Testis (tissue), 2 donors: ENCODE data around the gene VPS8.

Source experiments
- POLR2A ChIP-seq: fragments of 450-650 bp; IDR thresholded peaks from one replicate; pipeline ENCODE4 v1.6.1; 2017; ENCODE audit warnings: antibody characterized with exemption, mild to moderate bottlenecking, moderate library complexity
- TF ChIP-seq, protein P1 (sequence below), 3 experiments: fragments of 450-650 bp in 2 of 3; fragments of 200-600 bp in 1 of 3; sonication (generic) in 1 of 3; IDR thresholded peaks; one replicate each; pipeline ENCODE4 v1.5.1; 2016 to 2019; ENCODE audit warnings: antibody characterized with exemption in 3 of 3, mild to moderate bottlenecking in 2 of 3, moderate library complexity in 1 of 3

DNA sequence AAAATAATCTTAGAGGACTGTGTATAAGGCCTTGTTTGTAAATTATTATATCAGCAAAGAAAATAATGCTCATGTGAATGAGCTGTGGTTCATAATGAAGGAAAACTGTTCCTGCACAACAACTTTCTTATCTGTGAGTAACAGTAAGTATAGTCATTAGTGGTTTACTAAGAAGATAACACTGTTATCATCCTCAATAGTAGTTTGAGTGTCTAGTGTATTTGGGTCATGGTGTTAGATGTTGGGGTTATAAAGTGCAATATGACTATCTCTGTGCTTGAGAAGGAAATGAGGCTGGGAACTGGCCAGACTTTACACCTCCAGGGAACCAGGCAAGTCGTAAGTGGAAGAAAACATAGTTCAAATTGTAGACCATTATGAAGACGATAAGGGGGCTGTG lies 15.6 kb downstream of the VPS8 start:
- TF ChIP-seq, protein P1, sequence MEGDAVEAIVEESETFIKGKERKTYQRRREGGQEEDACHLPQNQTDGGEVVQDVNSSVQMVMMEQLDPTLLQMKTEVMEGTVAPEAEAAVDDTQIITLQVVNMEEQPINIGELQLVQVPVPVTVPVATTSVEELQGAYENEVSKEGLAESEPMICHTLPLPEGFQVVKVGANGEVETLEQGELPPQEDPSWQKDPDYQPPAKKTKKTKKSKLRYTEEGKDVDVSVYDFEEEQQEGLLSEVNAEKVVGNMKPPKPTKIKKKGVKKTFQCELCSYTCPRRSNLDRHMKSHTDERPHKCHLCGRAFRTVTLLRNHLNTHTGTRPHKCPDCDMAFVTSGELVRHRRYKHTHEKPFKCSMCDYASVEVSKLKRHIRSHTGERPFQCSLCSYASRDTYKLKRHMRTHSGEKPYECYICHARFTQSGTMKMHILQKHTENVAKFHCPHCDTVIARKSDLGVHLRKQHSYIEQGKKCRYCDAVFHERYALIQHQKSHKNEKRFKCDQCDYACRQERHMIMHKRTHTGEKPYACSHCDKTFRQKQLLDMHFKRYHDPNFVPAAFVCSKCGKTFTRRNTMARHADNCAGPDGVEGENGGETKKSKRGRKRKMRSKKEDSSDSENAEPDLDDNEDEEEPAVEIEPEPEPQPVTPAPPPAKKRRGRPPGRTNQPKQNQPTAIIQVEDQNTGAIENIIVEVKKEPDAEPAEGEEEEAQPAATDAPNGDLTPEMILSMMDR (IDR thresholded peaks at IDR 0.05), result no peak
- TF ChIP-seq POLR2A, result no peak
